Cardiac muscle cell (in vitro differentiated cells and primary cell): ENCODE data around the gene PRKRA. TPM values are rescaled to one million over a fixed set of nuclear protein-coding genes. Genes with fewer than 3 reads are reported as not detected.

ENCODE experiments used
- DNase-seq, 2 donors: peaks; one replicate each; pipeline versions ENCODE4 v3.0.0 to v3.0.0-alpha.2; 2010 to 2017; ENCODE audit warnings: low read depth in 1 of 2, low spot score in 1 of 2
- H3K27ac ChIP-seq: fragments of 200-600 bp; sonication (generic); 2 replicates; pipeline ENCODE4 v1.5.1; 2016
- H3K27me3 ChIP-seq: fragments of 200-600 bp; sonication (generic); 2 replicates; pipeline ENCODE4 v1.6.0; 2016; ENCODE audit warnings: control low read depth
- H3K36me3 ChIP-seq: fragments of 200-600 bp; sonication (generic); 2 replicates; pipeline ENCODE4 v1.5.1; 2016; ENCODE audit warnings: control low read depth
- H3K4me1 ChIP-seq: fragments of 200-600 bp; sonication (generic); 2 replicates; pipeline ENCODE4 v1.8.1; 2017; ENCODE audit warnings: low read depth, mild to moderate bottlenecking, mixed run types
- H3K4me3 ChIP-seq: fragments of 200-600 bp; sonication (generic); 2 replicates; pipeline ENCODE4 v1.5.1; 2016; ENCODE audit warnings: mild to moderate bottlenecking
- H3K9me3 ChIP-seq: fragments of 200-600 bp; sonication (generic); 2 replicates; pipeline ENCODE4 v1.5.1; 2017; ENCODE audit warnings: low read depth, mild to moderate bottlenecking, control low read depth
- polyA plus RNA-seq: library from polyadenylated mRNA; unstranded; fragments of >200 nt; fragmentation: Nextera tagmentation; extraction: Ambion mirVana; gene quantifications from 2 replicates; pipeline ENCODE4 v1.2.1, GENCODE V29; 2016
- total RNA-seq: library from RNA; depleted of rRNA; stranded (reverse); fragments of >200 nt; gene quantifications from 2 replicates; pipeline ENCODE4 v1.2.3, GENCODE V29; 2016
- TF ChIP-seq, protein P1 (sequence below): IDR thresholded peaks from 2 replicates; pipeline ENCODE4 v1.5.1; 2012; ENCODE audit warnings: low read depth, mild to moderate bottlenecking, low read length

Gene PRKRA
- total and polyA plus RNA-seq, 2 experiments from 2014 or later = 76.1 to 78.5 TPM

GRCh38 chr2:178383718-178384117 lies 67.3 kb downstream of the PRKRA start:
- Histone ChIP-seq H3K27ac (no peak overlapping the region), H3K27me3 (no peaks in the 10 kb centered on the region), H3K9me3 (no peaks in the 10 kb centered on the region), H3K4me1 (no peaks in the 10 kb centered on the region), H3K36me3 (no peaks in the 10 kb centered on the region), H3K4me3 (no peak overlapping the region)
- no peak for DNase-seq
- TF ChIP-seq, protein P1, sequence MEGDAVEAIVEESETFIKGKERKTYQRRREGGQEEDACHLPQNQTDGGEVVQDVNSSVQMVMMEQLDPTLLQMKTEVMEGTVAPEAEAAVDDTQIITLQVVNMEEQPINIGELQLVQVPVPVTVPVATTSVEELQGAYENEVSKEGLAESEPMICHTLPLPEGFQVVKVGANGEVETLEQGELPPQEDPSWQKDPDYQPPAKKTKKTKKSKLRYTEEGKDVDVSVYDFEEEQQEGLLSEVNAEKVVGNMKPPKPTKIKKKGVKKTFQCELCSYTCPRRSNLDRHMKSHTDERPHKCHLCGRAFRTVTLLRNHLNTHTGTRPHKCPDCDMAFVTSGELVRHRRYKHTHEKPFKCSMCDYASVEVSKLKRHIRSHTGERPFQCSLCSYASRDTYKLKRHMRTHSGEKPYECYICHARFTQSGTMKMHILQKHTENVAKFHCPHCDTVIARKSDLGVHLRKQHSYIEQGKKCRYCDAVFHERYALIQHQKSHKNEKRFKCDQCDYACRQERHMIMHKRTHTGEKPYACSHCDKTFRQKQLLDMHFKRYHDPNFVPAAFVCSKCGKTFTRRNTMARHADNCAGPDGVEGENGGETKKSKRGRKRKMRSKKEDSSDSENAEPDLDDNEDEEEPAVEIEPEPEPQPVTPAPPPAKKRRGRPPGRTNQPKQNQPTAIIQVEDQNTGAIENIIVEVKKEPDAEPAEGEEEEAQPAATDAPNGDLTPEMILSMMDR = no peak

Other genes starting within 250 kb of the PRKRA start
- gene PJVK, start 203 bp upstream of the PRKRA start, total RNA-seq = 3.9 and 6.9 TPM in 2 replicates
- 12.9 and 13.3 TPM in 2 replicates for gene PJVK, start 203 bp upstream of the PRKRA start, polyA plus RNA-seq
- gene FKBP7, start 27.4 kb upstream of the PRKRA start, total RNA-seq = 13.8 and 18.7 TPM in 2 replicates
- 37.2 and 42.5 TPM in 2 replicates for gene FKBP7, start 27.4 kb upstream of the PRKRA start, polyA plus RNA-seq
- gene PLEKHA3, start 29.3 kb upstream of the PRKRA start, total RNA-seq = 8.9 and 9.6 TPM in 2 replicates
- 26.6 and 35.5 TPM in 2 replicates for gene PLEKHA3, start 29.3 kb upstream of the PRKRA start, polyA plus RNA-seq